Activated B cell treated with CpG ODN at 0.5 μM for 24 hours (primary cell): ENCODE measurements around the gene TSPEAR. TPM values are rescaled to one million over a fixed set of nuclear protein-coding genes. Genes with fewer than 3 reads are reported as not detected.

Source experiments
- ATAC-seq: fragments of 200-7000 bp; cut with Tn5 transposase; one replicate; pipeline ENCODE4 v1.10.0; 2021; ENCODE audit warnings: low read depth, mild to moderate bottlenecking, moderate library complexity
- CTCF ChIA-PET: fragments of 350-600 bp; sonication (Branson Sonifier 250); formaldehyde crosslinking; loops from one replicate; lab custom pipeline; 2021; ENCODE audit warnings: antibody characterized with exemption; lab: Charles Lee
- POLR2A ChIA-PET: fragments of 350-600 bp; sonication (Branson Sonifier 250); formaldehyde crosslinking; loops from one replicate; lab custom pipeline; 2021; ENCODE audit warnings: antibody characterized with exemption; lab: Charles Lee
- DNase-seq: peaks from one replicate; pipeline ENCODE4 v3.0.0; 2022
- H3K27ac Mint-ChIP-seq: one replicate; pipeline ENCODE4 v1.8.0; 2020; ENCODE audit warnings: mixed read lengths
- H3K27me3 Mint-ChIP-seq: one replicate; pipeline ENCODE4 v1.8.0; 2021; ENCODE audit warnings: mixed read lengths
- H3K36me3 Mint-ChIP-seq: one replicate; pipeline ENCODE4 v1.8.0; 2021; ENCODE audit warnings: low read depth, mixed read lengths
- H3K4me1 Mint-ChIP-seq: one replicate; pipeline ENCODE4 v1.8.0; 2021; ENCODE audit warnings: mixed read lengths
- H3K4me3 Mint-ChIP-seq: one replicate; pipeline ENCODE4 v1.8.0; 2020; ENCODE audit warnings: mild to moderate bottlenecking, mixed read lengths
- H3K9me3 Mint-ChIP-seq: one replicate; pipeline ENCODE4 v1.8.0; 2020; ENCODE audit warnings: mixed read lengths
- intact Hi-C: fragments of 100-400 bp; cut with micrococcal nuclease; formaldehyde crosslinking; loops from one replicate; pipeline ENCODE4 v1.15.1; 2024
- total RNA-seq: library from RNA; stranded (reverse); gene quantifications from 2 replicates; pipeline ENCODE4 v1.2.3, GENCODE V29; 2022
- TF ChIP-seq, protein P1 (sequence below): fragments of 200-600 bp; IDR thresholded peaks from one replicate; pipeline ENCODE4 v1.8.0; 2022; ENCODE audit warnings: antibody characterized with exemption, mild to moderate bottlenecking

The TSPEAR gene
- total RNA-seq, 1 donor from 2014 or later = not detected

DNA sequence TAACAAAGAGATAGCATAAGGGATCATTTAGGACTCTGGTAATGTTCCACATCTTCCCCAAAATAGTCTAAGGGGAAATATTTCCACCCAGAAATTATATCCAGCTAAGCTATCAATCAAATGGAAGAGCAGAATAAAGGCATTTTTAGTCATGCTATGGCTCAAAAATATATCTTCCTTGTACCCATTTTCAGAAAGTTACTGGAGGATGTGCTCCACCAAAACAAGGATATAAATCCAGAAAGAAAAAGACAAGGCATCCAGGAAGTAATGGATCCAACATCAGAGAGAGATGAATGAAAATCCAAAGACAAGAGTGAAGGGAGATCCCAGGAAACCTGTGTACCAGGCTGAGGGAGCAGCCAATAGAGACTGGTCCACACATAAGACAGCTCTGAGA is 102.2 kb downstream of the TSPEAR start:
- CTCF ChIA-PET = no interaction called here
- POLR2A ChIA-PET = no interaction called here

DNA sequence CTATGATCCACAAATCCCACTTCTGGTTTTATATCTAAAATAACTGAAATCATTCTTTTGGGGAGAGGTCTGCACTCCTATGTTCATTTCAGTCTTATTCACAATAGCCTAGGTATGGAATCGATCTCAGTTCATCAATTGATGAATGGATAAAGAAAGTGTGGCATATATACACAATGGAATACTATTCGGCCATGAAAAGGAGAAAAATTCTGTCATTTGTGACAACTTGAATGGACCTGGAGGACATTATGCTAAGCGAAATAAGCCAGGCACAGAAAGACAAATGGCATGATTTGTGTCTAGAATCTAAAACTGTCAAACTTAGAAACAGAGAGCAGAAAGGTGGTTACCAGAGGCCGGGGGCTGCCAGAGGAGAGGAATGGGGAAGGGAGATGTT is 104.9 kb downstream of the TSPEAR start:
- H3K9me3 Mint-ChIP-seq = peaks cover 28% of the 10 kb centered on the region
- POLR2A ChIA-PET = no interaction called here

More for the DNA sequence above, 102.2 kb downstream of the TSPEAR start:
- TF ChIP-seq, protein P1, sequence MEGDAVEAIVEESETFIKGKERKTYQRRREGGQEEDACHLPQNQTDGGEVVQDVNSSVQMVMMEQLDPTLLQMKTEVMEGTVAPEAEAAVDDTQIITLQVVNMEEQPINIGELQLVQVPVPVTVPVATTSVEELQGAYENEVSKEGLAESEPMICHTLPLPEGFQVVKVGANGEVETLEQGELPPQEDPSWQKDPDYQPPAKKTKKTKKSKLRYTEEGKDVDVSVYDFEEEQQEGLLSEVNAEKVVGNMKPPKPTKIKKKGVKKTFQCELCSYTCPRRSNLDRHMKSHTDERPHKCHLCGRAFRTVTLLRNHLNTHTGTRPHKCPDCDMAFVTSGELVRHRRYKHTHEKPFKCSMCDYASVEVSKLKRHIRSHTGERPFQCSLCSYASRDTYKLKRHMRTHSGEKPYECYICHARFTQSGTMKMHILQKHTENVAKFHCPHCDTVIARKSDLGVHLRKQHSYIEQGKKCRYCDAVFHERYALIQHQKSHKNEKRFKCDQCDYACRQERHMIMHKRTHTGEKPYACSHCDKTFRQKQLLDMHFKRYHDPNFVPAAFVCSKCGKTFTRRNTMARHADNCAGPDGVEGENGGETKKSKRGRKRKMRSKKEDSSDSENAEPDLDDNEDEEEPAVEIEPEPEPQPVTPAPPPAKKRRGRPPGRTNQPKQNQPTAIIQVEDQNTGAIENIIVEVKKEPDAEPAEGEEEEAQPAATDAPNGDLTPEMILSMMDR = no peak
- ATAC-seq (no peak), DNase-seq (no peak)
- intact Hi-C loops = no loop called here
- Mint-ChIP-seq H3K4me3 (no peak overlapping the region), H3K27ac (no peak overlapping the region), H3K4me1 (no peaks in the 10 kb centered on the region), H3K36me3 (no peaks in the 10 kb centered on the region), H3K9me3 (peaks cover 28% of the 10 kb centered on the region), H3K27me3 (peaks cover 13% of the 10 kb centered on the region)

DNA sequence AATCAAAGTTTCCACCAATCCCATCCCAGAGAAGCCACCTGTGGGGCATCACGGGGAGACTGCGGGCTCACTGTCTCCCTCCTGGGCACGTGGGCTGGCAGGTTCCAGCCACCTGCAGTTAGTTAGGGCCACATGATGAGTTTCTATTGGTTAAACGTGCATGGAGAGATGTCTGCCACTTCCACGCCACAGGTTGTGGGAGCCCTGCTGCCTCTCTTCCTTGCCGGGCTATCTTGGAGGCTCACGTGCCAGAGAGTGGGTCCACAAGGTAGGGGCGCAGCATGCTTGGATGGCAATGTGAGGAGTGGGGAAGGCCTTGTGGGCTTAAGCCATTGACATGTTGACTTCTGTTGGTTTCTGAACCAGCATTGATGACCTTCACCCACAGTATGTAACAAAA is 107.5 kb downstream of the TSPEAR start:
- no peak overlapping the region for H3K4me3 Mint-ChIP-seq

More for the DNA sequence above, 104.9 kb downstream of the TSPEAR start:
- H3K36me3 Mint-ChIP-seq = no peaks in the 10 kb centered on the region
- H3K27ac Mint-ChIP-seq = no peak overlapping the region
- TF ChIP-seq, protein P1 = no peak
- no peak for ATAC-seq
- CTCF ChIA-PET = no interaction called here
- peaks cover 18% of the 10 kb centered on the region for H3K27me3 Mint-ChIP-seq
- no peak overlapping the region for H3K4me3 Mint-ChIP-seq
- no peaks in the 10 kb centered on the region for H3K4me1 Mint-ChIP-seq
- intact Hi-C loops = no loop called here
- no peak for DNase-seq

DNA sequence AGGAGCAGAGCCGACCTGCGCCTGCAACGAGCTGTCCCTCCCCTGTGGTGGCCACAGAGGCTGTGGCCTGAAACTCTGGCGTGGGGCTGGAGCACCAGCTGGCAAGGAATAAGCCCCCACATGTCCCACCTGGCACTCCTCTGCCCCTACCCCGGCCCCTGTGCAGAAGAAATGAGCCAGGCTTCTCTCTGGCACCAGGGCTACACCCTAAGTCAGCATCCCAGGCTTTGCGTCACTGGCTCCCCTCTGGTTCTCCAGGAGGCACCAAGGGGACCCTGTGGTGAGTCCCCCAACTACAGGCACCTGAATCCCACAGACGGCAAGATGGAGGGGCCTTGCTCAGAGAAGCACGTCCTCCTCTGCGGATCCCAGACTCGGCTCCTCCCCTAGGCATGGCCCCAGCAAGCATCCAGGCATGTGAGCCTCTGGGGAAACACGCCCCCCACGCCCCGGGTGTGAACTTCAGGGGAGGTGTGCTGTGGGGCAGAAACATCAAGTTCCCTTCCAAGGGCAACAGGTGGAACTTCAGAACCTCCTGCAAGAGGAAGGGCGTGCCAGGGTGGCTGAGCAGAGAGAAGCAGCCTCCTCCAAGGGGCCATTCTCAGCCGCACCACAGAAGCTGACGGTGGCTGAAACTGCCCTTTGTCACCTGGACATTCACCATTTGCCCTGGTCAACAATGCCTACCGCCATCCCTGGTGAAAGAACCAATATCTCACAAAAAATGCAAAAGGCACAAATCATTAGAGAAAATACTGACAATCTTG is 108.1 kb downstream of the TSPEAR start:
- DNase-seq (no peak), ATAC-seq (no peak)
- intact Hi-C loops = no loop called here
- ChIA-PET CTCF (no interaction called here), POLR2A (no interaction called here)
- no peak overlapping the region for H3K27ac Mint-ChIP-seq
- peaks cover 27% of the 10 kb centered on the region for H3K27me3 Mint-ChIP-seq
- no peaks in the 10 kb centered on the region for H3K36me3 Mint-ChIP-seq
- TF ChIP-seq, protein P1 = no peak
- H3K9me3 Mint-ChIP-seq = peaks cover 15% of the 10 kb centered on the region
- H3K4me1 Mint-ChIP-seq = no peaks in the 10 kb centered on the region
- H3K4me3 Mint-ChIP-seq = no peak overlapping the region

More for the DNA sequence above, 107.5 kb downstream of the TSPEAR start:
- DNase-seq (no peak), ATAC-seq (no peak)
- CTCF ChIA-PET = no interaction called here
- TF ChIP-seq, protein P1 = no peak
- Mint-ChIP-seq H3K36me3 (no peaks in the 10 kb centered on the region), H3K4me1 (no peaks in the 10 kb centered on the region), H3K27me3 (peaks cover 27% of the 10 kb centered on the region), H3K9me3 (peaks cover 12% of the 10 kb centered on the region), H3K27ac (no peak overlapping the region)
- intact Hi-C loops = no loop called here
- POLR2A ChIA-PET = no interaction called here

DNA sequence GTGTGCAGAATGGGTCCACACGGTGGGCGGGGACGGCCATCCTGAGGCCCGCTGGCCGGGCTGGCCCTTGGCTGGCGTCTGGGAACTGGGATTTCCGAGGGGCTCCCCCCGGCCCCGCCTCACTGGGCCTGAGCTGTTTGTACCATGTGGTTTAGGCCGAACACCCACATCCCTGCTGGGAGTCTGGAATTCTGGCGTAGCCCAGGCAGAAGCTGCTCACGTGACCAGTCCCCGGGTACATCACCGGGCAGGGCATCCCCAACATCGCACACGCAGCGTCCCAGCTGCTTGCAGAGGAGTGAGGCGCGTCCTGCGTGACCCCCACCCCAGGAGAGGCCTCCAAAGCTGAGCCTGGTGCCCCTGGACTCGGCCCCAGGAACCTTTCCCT is 108.9 kb downstream of the TSPEAR start:
- Mint-ChIP-seq H3K4me3 (no peak overlapping the region), H3K4me1 (no peaks in the 10 kb centered on the region), H3K9me3 (peaks cover 15% of the 10 kb centered on the region), H3K36me3 (no peaks in the 10 kb centered on the region), H3K27me3 (peaks cover 30% of the 10 kb centered on the region), H3K27ac (no peak overlapping the region)
- no peak for ATAC-seq
- TF ChIP-seq, protein P1 = no peak
- ChIA-PET CTCF (no interaction called here), POLR2A (no interaction called here)
- intact Hi-C loops = no loop called here
- DNase-seq = no peak
